Stimulated activated CD4-positive, alpha-beta T cell treated with anti-CD3 and anti-CD28 coated beads, Interleukin-4, amount 100 ng/mL, for 1 hour (primary cell): ENCODE results near the gene PDZD2.
"Not testable (repeated sequence)": the region's sequence is repeated elsewhere in the genome, so short reads cannot be mapped to it uniquely, and the experiment has no call there.

ENCODE experiments used
- DNase-seq: peaks from one replicate; pipeline ENCODE4 v3.0.0-alpha.2; 2020

Gene PDZD2

DNA sequence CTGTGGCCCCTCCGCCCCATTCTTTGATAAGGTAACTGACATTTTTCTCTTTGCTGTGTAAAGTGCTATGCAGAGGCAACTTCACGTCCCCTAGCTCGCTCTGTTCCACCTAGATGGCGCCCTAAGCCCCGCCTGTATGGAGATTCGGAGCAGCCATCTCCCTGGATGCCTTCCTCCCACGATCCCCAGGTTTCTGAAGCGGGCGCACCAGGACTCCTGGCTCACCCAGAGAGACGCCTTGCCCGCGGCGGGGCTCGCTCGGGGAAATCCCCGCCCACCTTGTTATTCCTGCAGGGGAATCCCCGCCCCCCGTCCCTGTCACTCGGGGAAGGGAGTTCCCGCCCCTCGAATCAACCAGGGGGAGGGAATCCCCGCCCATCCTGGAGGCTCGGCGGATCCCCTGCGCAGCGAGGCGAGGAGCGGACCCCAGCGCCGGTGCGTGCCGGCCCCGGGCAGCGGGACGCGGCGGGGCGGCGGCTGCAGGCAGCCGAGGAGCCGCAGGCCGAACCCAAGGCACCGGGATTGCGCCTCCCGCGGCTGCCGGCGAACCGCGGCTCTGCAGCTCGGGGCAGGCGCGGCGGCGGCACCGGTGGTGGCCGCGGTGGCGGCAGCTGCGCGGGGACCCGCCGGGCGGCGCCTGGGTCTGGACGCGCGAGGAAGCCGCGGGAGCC, at the start of gene PDZD2:
Gene PDZD2 (plus strand): TSS at position 384 of the 671 bp plus-strand sequence.
- DNase-seq: peak; percentile 82

DNA sequence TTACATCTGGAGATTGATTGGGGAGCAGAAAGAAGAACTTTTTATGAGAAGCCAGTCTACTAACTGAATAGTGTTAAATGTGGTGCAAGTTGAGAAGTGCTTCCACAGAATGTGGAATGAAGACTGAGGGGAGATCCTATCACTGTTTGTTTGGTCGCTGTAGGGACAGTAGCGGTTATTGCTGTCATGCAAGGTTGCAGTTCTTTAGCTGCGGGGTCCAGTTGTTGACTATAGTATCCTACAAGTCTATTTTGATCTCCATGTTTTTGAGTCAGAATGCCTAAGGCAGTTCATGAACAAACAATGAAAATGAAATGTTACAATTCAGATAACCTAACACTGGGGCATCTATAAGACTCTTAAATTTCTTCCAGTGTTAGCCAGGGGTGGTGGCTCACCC, 45.3 kb upstream of the PDZD2 start:
- DNase-seq: no peak

DNA sequence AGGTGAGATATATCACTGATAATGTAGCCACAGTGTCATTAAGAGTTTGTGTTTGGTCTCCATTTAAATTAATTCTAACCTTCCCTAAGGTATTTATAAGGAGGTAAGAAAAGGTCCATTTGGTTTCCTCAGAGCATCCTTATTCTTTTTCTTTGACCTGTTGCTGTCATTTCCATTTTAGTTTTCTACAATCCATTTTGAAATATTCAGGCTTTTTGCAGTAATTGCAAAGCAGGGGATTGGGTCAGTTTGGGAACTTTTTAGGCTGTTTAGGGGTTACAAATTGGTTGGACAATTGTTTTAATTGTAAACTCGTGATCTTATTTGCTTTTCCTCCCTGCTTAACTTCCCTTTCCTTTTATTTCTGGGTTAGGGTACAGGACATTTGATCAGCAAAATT, 42.6 kb upstream of the PDZD2 start:
- DNase-seq: no peak

DNA sequence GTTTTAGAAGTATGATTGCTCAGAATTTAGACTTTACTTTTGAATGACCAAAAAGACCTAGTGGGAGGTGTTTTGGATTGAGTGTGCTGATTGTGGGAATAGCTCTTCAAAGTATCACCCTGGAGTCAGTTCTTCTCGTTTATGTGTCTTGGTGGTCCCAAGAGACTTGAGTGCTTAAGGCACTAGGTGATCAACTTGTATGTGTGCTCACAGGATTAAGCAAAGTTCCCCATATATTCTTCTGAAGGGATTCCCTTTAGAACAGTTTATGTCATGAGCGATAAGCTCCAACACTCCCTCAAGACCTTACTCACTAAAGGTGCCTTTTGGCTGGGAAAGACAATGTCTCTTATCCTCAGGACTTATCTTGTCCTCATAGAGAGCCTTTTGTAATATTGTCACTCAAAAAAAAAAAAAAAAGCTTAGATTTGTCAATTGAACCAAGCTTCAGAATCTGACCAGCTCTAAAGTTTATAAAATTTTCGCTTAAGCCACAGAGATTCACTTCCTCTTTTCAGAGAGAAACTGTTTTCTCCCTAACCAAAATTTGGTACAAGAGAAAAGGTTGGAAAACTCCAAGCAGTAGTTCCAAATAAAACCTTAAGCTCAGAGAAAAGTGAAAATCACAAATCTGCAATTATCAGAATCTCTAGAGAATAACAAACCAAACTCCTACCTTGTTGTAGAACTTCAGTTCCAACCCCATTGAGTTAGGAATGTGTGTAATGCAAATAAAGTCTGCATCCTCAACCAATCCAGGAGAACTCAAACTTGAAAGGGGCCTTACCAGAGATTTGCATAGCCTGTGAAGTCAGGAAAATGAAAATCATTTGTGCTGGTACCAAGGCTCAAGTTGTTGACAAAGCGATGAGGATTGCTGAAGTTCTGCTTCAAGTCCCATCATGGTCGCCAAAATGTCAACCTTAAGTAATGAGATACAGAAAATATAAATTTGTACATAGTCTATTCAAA, 40.0 kb upstream of the PDZD2 start:
- no peak for DNase-seq

DNA sequence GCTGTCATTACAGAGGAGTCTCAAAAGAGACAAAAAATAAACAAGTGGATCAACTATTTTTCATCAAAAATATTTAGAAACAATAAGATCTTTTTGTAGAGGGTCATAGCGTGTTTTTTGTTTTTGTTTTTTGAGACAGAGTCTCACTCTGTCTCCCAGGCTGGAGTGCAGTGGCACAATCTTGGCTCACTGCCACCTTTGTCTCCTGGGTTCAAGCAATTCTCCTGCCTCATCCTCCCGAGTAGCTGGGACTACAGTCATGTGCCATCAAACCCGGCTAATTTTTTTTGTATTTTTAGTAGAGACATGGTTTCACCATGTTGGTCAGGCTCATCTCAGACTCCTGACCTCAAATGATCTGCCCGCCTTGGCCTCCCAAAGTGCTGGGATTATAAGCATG, 36.6 kb upstream of the PDZD2 start:
- not testable (repeated sequence) for DNase-seq

DNA sequence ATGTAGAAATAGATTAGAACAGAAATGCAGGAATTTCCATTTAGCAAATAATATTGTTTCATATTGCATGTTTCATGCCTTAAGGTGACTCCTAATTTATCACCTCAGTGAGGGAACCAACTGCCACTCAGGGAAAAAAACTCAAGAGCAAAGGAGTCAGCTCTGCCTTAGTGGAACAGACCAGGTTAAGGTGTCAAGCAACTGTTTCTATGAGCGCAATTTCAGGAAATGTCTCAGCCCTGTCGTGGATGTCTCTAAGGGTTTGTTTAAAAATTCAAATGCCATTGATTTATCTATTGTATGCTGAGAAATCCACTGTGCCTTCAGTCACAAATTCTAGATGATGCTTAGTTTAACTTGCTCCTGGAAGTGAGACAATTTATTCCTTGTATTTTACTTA, 34.7 kb upstream of the PDZD2 start:
- no peak for DNase-seq

DNA sequence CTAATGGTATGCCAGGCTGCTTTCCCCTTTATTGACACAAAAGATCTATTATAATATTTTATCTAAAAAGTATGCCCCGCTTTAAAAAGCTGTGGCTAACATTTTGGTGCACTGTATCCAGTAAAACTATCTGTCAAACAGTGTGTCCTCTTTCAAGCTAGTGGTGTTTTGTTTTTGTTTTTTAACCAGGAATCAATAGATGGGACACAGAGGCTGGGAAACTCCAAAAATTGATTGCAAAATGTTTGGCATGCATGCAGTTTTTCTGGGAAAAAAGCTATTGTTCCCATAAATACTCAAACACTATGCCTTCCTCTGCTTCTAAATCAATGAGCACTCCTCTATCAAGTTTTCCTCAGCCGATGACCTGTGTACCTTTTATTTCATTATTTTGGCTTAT, 34.3 kb upstream of the PDZD2 start:
- DNase-seq: no peak

DNA sequence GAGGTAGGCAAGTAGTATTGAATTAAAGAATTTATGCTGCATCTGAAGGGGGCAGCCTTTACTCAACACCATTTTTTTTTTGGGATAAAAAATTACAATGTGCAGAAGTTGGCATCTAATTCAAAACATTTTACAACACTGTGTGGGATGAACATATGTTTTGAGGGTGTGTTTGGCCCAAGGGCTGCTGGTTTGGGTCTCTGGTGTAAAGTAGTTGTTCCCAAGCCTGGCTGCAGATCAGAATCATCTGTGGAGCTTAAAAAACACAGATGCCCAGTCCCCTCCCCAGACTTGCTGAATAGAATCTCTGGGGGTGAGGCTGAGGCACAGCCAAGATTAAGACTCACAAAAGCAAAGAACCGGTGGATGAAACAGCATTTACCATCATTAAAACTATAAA, 33.0 kb upstream of the PDZD2 start:
- DNase-seq: no peak

DNA sequence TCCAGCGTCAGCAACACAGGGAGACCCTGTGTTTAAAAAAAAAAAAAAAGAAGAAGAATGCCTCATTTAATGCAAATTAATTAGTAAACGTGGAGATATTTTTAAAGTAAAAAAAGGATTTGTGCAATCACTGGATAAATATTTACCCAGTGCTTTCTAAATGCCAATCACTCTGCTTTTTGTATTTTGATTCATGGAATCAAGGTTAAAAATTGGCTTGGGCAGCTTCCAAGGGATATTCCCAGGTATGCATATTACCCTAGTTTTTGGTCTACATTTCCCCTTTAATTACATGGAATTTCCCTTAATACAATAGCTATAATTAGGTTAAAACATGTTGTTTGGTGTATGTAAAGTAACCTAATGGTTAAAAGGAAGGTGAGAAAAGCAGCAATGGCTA, 31.4 kb upstream of the PDZD2 start:
- no peak for DNase-seq

DNA sequence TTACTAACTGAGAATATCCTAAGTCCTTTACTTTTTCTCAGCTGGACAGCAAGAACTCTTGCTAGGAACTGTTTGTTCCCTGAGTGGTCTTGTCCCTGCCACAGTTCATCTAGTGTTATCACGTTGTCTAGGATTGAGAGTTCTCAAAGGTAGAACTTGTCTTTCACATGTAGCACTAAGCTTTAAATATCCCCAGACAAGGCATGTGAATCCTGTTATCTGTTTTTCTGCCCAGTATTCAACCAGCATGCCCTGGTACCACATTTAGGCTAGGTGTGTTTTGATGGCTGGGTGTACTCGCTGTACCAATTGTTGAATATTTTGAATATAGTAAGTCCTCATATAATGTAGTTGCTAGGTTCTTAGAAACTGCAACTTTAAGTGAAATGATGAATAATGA, 27.9 kb upstream of the PDZD2 start:
- DNase-seq: no peak

DNA sequence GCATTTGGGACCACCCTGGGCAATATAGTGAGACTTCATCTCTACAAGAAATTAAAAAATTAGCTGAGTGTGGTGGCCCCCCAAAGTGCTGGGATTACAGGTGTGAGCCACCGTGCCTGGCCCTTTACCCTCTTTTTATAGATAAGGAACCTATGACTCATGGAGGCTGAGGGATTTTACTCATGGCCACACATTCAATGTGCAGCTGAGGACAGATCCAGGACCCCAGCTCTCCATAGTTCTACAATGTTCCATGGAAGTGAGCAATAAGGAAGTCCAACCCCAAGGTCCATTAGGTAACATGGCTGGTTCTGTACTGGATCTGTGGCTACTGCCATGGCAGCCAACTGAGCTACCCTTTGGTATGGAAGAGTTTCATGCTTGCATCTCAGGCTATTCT, 25.3 kb upstream of the PDZD2 start:
- DNase-seq: no peak

DNA sequence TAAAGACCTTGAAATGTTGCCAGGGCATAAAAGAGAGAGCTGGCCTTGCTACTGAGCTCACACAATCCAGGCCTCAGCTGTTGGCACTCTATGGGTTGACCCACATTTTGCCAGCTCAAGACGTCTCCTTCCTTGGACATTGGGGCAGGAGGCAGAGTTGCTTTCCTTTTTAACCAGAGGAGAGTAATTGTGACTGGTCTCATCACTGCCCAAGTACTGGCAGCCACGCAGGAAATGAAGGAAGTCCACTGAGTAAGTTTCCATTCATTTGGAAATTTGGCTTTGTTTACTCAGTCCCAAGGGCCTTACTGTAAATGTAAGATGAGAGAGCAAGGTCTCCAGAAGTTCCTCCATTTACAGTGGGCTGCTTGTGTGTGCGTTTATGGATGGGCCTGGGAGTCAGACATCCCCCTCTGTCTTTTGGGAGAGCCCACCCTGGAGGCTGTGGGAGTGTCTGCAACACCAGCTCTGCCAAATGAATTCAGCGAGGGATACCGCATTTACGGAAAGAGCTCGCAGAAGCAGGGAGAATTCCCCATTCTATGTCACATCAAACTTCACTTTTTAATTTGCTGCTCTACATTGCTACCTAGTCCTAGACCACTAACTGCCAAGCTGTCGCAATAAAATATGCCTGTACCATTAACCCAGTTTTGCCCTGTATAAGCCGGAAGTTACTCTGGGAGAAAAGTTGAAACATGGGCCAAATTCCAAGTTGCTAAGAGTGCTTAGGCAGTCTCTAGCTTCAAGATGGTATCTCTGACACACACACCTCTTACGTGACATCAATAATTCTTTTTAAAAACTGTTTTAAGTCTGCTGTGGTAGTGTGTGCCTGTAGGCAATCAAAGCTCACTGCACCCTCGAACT, 24.5 kb upstream of the PDZD2 start:
- DNase-seq: no peak

DNA sequence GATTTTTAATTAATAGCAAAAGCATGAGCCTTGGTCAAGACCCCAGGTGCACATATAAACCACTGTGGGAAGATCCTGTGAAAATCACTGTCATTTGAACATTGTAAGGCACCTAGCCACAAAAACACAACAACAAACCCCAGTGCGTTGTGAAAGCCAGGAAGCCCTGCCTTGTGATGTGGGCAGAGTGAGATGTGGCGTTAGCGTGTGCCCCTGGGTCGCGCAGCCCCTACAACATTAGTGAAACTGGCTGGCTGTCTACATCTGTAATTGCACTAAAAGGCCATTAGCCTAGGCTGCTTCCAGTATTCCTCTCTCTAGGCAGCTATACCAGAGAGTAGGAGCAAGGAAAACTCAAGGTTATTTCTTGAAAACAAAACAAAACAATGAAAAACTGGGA, 21.1 kb upstream of the PDZD2 start:
- no peak for DNase-seq

DNA sequence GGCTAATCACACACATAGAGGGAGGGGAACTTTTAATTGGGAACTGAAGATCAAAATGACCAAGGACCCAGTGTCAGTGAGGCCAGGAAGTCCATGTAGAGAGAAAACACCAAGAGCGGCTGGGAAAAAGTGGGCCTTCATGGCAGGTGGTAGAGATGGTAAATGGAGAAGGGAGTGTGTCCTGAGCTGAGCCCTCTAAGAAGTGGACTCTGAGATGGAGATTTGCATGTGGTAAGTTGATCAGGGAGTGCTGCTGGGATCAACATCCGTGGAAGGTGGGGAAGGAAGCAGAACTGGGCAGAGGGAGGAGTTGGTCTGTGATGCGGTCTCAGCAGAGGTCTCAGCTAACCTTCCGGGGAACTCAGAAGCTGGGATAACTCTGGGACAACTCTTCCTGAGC, 18.9 kb upstream of the PDZD2 start:
- DNase-seq: no peak

DNA sequence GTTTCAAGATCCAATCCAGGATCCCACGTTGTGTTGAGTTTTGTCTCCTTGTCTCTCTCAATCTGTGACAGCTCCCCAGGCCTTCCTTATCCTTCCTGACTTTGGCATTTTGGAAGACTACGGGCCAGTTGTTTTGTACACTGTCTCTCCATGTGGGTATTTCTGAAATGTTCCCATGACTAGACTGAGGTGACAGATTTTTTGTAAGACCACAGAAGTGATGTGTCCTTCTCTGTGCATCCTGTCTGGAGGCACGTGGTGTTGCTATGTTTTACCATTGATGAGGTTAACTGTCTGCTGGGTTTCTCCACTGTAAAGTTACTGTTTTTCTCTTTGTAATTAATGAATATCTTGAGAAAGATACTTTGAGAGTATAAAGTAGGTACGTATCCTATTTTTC, 15.7 kb upstream of the PDZD2 start:
- DNase-seq: no peak

DNA sequence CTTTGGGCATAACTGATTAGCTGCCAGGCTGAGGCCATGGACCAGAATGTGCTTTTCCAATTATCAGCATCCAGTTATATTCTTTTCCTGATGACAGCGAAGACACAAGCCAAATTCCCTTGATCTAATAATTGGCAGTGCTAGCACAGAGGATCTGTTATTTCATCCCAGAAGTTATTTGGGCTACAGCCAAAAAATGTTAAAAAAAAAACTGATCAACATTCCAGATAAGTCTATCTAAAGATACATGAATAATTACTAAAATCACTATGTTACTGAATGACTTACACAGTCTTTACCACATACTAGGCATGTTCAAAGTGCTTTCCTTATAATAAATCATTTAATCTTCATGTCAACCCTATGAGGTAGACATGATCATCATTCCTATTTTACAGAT, 13.5 kb upstream of the PDZD2 start:
- no peak for DNase-seq

DNA sequence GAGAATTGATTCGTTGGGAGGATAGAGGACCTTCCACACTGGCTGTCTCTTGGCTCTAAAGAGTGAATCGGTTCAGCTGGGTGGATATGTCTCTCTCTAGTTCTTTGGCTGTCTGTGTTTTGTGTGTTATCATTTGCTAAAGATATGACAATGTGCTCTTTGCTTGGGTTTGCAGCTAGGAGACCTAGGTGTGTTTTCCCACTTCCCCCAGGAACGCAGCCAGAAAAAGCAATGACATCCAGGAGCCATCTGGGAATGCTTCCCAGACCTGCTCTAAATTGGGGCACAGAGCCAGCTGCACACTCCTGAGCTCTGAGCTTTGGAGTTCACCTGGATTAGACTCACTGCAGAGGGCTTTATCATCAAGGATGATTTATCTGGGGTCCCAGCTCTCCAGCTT, 12.8 kb upstream of the PDZD2 start:
- DNase-seq: no peak

DNA sequence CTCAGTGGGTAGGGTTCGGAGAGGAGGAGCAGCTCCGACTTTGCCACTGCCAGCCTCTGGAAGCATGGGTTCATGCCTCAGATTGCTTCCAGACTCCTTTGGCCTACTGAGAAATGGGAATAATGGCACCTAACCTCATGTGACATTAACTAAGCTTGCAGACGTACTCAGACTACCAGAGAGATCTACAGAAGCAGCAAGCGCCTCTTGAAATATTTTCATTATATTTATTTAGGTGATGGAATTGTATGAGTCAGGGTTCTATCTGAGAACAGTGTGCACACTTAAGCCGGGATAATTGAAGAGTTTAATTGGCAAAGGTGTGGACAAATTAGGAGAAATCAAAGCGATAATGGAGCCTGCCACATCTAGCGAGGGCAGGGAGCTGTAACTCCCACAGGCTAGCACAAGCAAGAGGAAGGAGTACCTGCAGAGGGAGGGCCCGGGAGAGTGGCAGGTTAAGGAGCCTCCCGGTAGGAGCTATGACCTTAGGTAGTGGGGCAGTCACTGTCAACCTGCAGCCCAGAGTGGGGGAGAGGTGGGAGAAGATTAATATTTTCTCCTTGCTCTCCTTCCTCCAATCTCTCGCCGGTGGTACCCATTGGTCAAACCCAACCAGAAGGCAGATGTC, 12.2 kb upstream of the PDZD2 start:
- no peak for DNase-seq

DNA sequence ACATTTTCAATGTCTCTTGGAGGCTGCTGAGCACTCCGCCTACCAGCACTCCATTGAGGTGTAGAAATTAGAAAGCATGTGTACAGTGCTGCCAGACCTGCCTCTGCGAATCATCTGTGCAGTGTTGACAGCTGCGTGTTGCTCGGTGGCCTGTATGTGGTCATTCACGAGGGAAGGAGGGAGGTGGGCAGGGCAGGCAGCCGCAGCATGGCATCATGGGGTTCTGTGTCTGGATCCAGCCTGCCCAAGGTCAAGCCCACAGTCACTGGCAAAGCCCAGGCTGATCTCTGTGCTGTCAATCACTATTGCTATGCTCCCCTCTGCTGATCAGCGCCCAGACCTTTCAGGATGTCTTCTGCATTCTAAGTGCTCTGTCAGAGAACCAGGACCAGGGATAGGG, 8.0 kb upstream of the PDZD2 start:
- no peak for DNase-seq

DNA sequence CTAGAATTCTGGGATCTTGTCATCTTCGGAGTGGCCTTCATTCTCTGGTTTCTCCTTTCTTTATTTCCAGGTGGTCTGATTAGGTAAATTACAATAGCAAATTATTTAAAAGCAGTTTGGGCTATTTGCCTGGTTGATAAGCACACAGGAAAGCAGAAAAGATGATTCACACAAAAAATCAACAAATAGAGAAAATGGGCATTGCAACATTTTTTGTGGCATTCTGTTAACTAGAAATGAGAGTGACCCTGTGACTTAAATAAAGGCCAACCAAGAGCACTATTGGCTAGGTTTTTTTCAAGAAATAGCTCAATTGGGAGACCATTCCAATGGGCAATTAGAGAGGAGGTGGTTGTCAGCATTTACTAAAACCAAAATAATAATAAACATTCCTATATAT, 6.5 kb upstream of the PDZD2 start:
- DNase-seq: no peak

DNA sequence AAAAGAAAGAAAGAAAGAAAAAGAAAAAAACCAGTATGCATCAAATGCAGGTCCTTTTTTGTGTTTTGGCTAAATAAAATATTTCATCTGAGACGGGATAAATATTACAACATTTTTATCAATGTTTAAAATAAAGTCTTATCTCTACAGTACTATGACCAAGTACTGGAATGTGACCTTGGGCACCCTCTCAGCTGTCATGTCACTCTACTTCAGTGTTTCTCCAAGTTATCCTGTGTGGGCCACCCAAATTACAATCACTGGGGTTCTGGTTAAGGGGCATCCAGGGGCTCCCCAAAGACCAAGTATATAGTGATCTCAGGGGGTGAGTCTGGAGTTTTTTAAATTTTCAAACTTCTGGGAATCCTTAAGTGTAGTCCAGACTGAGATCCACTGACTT, 3.5 kb upstream of the PDZD2 start:
- DNase-seq: no peak

DNA sequence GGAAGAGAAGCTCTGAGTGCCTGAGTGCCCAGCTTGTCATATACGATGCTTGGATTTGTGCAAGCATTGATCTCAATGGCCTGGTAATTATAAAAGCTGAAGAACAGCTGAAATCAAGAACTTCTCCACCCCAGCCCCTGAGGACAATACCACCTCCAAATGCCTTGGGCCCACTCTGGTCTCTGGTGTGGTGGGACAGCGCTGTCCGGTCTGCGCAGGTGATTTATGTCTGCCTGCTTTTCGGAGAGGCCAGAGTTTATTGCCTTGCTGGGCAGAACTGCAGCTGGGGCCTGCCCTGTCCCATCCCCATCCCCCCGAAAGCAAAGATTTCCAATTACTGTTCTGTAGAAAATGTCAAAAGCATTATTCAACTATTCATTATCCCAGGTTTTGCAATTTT, 1.1 kb upstream of the PDZD2 start:
- DNase-seq: no peak

DNA sequence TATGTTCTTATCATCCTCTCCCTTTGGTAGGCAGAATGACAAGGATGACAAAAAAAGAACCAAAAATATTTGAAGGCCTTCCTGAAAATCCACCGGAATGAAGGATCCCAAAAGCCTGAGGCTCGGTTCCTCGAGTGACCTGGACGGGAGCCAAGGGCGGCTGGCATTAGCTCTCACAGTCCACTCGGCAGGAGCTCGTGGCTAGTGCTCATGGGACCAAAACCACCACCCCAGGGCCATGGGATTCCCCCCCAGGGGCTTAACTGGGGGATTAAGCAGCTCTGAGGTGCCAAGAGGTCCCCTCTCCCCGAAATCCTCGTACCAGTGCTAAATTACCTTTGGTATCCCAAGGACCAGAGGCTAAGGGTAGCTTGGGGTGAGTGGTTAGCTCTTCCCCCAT, 586 bp upstream of the PDZD2 start:
- no peak for DNase-seq
